HCT116 (cell line): Measurements from ENCODE around the gene TMEM11.

Experiments
- CTCF ChIP-seq, 3 experiments: fragments of 200-600 bp in 1 of 3; sonication (generic) in 1 of 3; IDR thresholded peaks in 2 of 3; conservative IDR thresholded peaks in 1 of 3; 2 replicates each; pipeline ENCODE4 v1.5.1; 2012 to 2017; ENCODE audit warnings: low read depth in 2 of 3, low read length in 2 of 3, antibody characterized with exemption in 1 of 3, borderline replicate concordance in 1 of 3, control low read depth in 1 of 3, mild to moderate bottlenecking in 1 of 3, mixed read lengths in 1 of 3, mixed run types in 1 of 3, moderate library complexity in 1 of 3; ENCODE audit not compliant: insufficient read depth in 1 of 3
- ELF1 ChIP-seq: IDR thresholded peaks from 2 replicates; pipeline ENCODE4 v1.6.1; 2012; ENCODE audit warnings: low read depth, borderline replicate concordance
- MAX ChIP-seq: IDR thresholded peaks from 2 replicates; pipeline ENCODE4 v1.6.1; 2012

GRCh38 chr17:21176773-21177395 lies 37.1 kb downstream of the TMEM11 start:
- TF ChIP-seq MAX: no peak
- no peak for TF ChIP-seq ELF1
- TF ChIP-seq CTCF (IDR thresholded peaks at IDR 0.05 in 2 of 3, conservative IDR thresholded peaks at IDR 0.05 in 1 of 3; ENCODE audit: borderline replicate concordance in 1 of 3, insufficient read depth in 1 of 3, low read depth in 2 of 3, low read length in 2 of 3): no peak
